Keratinocyte (primary cell): Measurements from ENCODE around the gene GAB2. TPM values are rescaled to one million over a fixed set of nuclear protein-coding genes. Genes with fewer than 3 reads are reported as not detected.

Experiments
- DNase-seq: peaks from one replicate; pipeline ENCODE4 v3.0.0-alpha.2; 2011; ENCODE audit warnings: low read depth, missing footprints, low spot score
- FAIRE-seq: peaks from 2 replicates; lab custom pipeline; 2011; peaks lifted over from hg19 to GRCh38; lab: Jason Lieb, UNC
- H2AFZ ChIP-seq: 2 replicates; pipeline ENCODE4 v1.6.0; 2012; ENCODE audit warnings: low read length, control low read depth, inconsistent platforms; ENCODE audit not compliant: control insufficient read depth
- H3K27ac ChIP-seq: 2 replicates; pipeline ENCODE4 v1.5.1; 2011; ENCODE audit warnings: low read length; ENCODE audit not compliant: control insufficient read depth, insufficient read depth
- H3K27me3 ChIP-seq: 3 replicates; pipeline ENCODE4 v1.6.0; 2011; ENCODE audit warnings: low read length; ENCODE audit not compliant: control insufficient read depth, insufficient read depth; ENCODE audit errors: extremely low read depth
- H3K36me3 ChIP-seq, 2 experiments: 2 replicates in 1 of 2; 3 replicates in 1 of 2; pipeline ENCODE4 v1.5.1; 2011; ENCODE audit warnings: low read length in 2 of 2, mild to moderate bottlenecking in 1 of 2; ENCODE audit not compliant: control insufficient read depth in 2 of 2, insufficient read depth in 2 of 2; ENCODE audit errors: extremely low read depth in 1 of 2
- H3K4me1 ChIP-seq: 3 replicates; pipeline ENCODE4 v1.5.1; 2011; ENCODE audit warnings: low read length; ENCODE audit not compliant: control insufficient read depth, insufficient read depth; ENCODE audit errors: extremely low read depth
- H3K4me2 ChIP-seq: 3 replicates; pipeline ENCODE4 v1.6.0; 2011; ENCODE audit warnings: low read depth, low read length; ENCODE audit not compliant: control insufficient read depth, insufficient read depth; ENCODE audit errors: extremely low read depth
- H3K4me3 ChIP-seq, 3 experiments: fragments of 200-600 bp in 1 of 3; sonication (generic) in 1 of 3; 2 replicates in 2 of 3; 3 replicates in 1 of 3; pipeline ENCODE4 v1.5.1; 2011 to 2016; ENCODE audit warnings: low read length in 3 of 3, mild to moderate bottlenecking in 3 of 3, control low read depth in 2 of 3, inconsistent platforms in 1 of 3, low read depth in 1 of 3, mixed read lengths in 1 of 3, mixed run types in 1 of 3, moderate library complexity in 1 of 3; ENCODE audit not compliant: control insufficient read depth in 2 of 3, insufficient read depth in 2 of 3; ENCODE audit errors: extremely low read depth in 1 of 3
- H3K79me2 ChIP-seq: 2 replicates; pipeline ENCODE4 v1.6.0; 2012; ENCODE audit warnings: low read length; ENCODE audit not compliant: control insufficient read depth, insufficient read depth
- H3K9ac ChIP-seq: 3 replicates; pipeline ENCODE4 v1.6.0; 2011; ENCODE audit warnings: low read length; ENCODE audit not compliant: control insufficient read depth, insufficient read depth; ENCODE audit errors: extremely low read depth
- H3K9me1 ChIP-seq: 3 replicates; pipeline ENCODE4 v1.6.0; 2011; ENCODE audit warnings: low read length; ENCODE audit not compliant: control insufficient read depth, insufficient read depth; ENCODE audit errors: extremely low read depth
- H3K9me3 ChIP-seq: 2 replicates; pipeline ENCODE4 v1.5.1; 2012; ENCODE audit warnings: low read depth, low read length; ENCODE audit not compliant: control insufficient read depth
- H4K20me1 ChIP-seq: 3 replicates; pipeline ENCODE4 v1.6.0; 2011; ENCODE audit warnings: low read length; ENCODE audit not compliant: control insufficient read depth, insufficient read depth; ENCODE audit errors: extremely low read depth
- EZH2 ChIP-seq: IDR thresholded peaks from one replicate; pipeline ENCODE4 v1.6.1; 2012; ENCODE audit warnings: inconsistent platforms, mild to moderate bottlenecking, low read length, moderate library complexity
- dilution Hi-C: fragments of 300-500 bp; cut with MboI; formaldehyde crosslinking; loops from one replicate; pipeline ENCODE4 v1.7.0; 2020; ENCODE audit warnings: low sequenced_read_pairs; ENCODE audit not compliant: extremely low pct_ligation_motif_present
- polyA plus RNA-seq, 5 experiments: library from polyadenylated mRNA; depleted of rRNA in 3 of 5; stranded (reverse) in 3 of 5; stranded (forward) in 1 of 5; unstranded in 1 of 5; fragments of >200 nt; gene quantifications; 1 replicate in 1 of 5; 2 replicates in 3 of 5; 3 replicates in 1 of 5; pipeline versions ENCODE4 v1.2.1 to v1.2.3, GENCODE V29; 2011 to 2012; ENCODE audit warnings: missing spikeins in 2 of 5, low read depth in 1 of 5, low replicate concordance in 1 of 5
- TF ChIP-seq, protein P1 (sequence below), 3 experiments: IDR thresholded peaks in 1 of 3; conservative IDR thresholded peaks in 1 of 3; optimal IDR thresholded peaks in 1 of 3; 2 replicates in 2 of 3; 3 replicates in 1 of 3; pipeline versions ENCODE3 to v1.5.1; 2011; ENCODE audit warnings: low read length in 3 of 3, mild to moderate bottlenecking in 3 of 3, moderate library complexity in 2 of 3, control low read depth in 1 of 3, inconsistent platforms in 1 of 3; ENCODE audit not compliant: insufficient read depth in 2 of 3; ENCODE audit errors: extremely low read depth in 1 of 3

Gene GAB2
- polyA plus RNA-seq, 1 donor (not counting 4 experiments of a cell fraction or from before 2014, with no cell fraction given): 0.68 TPM

DNA sequence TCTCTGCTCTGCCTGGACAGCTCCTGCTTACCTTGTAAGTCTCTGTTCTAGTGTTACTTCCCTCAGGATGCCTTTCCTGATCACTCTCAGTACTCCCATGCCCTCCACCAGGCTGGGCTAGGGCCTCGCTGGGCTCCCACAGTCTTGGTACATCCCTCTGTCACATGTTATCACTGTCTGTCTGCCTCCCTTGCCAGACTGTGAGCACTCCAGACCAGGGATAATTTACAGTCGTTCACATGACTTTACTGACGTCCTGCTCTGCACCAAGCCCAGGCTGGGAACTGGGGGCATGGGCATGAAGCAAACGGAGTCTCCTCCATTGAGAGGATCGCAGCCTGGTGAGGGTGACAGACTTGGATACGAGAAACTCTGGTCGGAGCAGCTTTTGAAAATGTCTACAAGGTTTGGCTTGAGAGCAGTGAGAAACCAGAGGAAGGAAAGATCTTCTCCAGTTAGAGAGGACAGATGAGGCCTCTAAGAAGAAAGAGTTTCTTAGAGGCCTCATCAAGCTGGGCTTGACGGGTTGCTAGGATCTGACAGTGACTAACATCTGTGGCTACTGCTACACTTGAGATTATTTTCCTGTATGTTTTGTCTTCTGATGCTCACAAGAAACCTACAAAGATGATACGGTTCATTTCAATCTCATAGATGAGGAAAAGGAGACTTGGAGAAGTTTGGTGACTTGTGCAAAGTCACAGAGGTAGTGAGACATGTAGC lies 216.4 kb downstream of the GAB2 start:
- no peaks in the 10 kb centered on the region for H3K4me1 ChIP-seq
- no peak overlapping the region for H3K9ac ChIP-seq
- no peak overlapping the region for H3K4me2 ChIP-seq
- H3K27me3 ChIP-seq: no peaks in the 10 kb centered on the region
- dilution Hi-C loops: no loop called here
- H3K79me2 ChIP-seq: peaks cover 2% of the 10 kb centered on the region
- FAIRE-seq (no peak), DNase-seq (no peak)
- peaks cover 0 to 31% of the 10 kb centered on the region in 2 experiments for H3K36me3 ChIP-seq
- TF ChIP-seq, protein P1, sequence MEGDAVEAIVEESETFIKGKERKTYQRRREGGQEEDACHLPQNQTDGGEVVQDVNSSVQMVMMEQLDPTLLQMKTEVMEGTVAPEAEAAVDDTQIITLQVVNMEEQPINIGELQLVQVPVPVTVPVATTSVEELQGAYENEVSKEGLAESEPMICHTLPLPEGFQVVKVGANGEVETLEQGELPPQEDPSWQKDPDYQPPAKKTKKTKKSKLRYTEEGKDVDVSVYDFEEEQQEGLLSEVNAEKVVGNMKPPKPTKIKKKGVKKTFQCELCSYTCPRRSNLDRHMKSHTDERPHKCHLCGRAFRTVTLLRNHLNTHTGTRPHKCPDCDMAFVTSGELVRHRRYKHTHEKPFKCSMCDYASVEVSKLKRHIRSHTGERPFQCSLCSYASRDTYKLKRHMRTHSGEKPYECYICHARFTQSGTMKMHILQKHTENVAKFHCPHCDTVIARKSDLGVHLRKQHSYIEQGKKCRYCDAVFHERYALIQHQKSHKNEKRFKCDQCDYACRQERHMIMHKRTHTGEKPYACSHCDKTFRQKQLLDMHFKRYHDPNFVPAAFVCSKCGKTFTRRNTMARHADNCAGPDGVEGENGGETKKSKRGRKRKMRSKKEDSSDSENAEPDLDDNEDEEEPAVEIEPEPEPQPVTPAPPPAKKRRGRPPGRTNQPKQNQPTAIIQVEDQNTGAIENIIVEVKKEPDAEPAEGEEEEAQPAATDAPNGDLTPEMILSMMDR (optimal IDR thresholded peaks at IDR 0.05 in 1 of 3, IDR thresholded peaks at IDR 0.05 in 1 of 3, conservative IDR thresholded peaks at IDR 0.05 in 1 of 3; ENCODE audit: extremely low read depth in 1 of 3, insufficient read depth in 2 of 3, low read length in 3 of 3): no peak
- TF ChIP-seq EZH2: no peak
- no peak overlapping the region for H2AFZ ChIP-seq
- no peak overlapping the region for H3K27ac ChIP-seq
- H4K20me1 ChIP-seq: peaks cover 3% of the 10 kb centered on the region
- H3K9me3 ChIP-seq: no peaks in the 10 kb centered on the region
- no peak overlapping the region for H3K4me3 ChIP-seq
- no peaks in the 10 kb centered on the region for H3K9me1 ChIP-seq

DNA sequence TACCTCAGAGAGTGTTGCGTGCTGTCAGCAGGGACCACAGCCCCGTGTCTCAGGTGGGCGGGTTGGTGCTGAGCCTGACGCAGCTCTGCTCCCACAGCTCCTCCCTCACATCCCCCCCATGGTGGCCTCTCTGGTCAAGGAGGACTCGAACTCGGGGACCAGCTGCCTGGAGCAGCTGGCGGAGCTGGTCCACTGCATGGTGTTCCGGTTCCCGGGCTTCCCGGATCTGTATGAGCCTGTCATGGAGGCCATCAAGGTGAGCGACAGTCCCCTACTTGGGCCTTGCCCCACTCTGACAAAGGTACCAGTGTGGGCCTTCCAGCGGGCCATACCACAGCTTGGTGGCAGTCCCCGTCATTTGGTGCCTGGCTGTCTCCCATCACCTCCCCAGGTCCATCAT lies 217.1 kb downstream of the GAB2 start:
- no peaks in the 10 kb centered on the region for H3K9me1 ChIP-seq
- H3K9ac ChIP-seq: no peak overlapping the region
- no peak overlapping the region for H3K27ac ChIP-seq
- H2AFZ ChIP-seq: no peak overlapping the region
- peaks cover 0 to 31% of the 10 kb centered on the region in 2 experiments for H3K36me3 ChIP-seq
- no peaks in the 10 kb centered on the region for H3K27me3 ChIP-seq
- peaks cover 3% of the 10 kb centered on the region for H4K20me1 ChIP-seq
- FAIRE-seq (no peak), DNase-seq (no peak)
- H3K4me3 ChIP-seq: no peak overlapping the region
- no peak overlapping the region for H3K4me2 ChIP-seq
- no peaks in the 10 kb centered on the region for H3K9me3 ChIP-seq
- TF ChIP-seq, protein P1 (optimal IDR thresholded peaks at IDR 0.05 in 1 of 3, IDR thresholded peaks at IDR 0.05 in 1 of 3, conservative IDR thresholded peaks at IDR 0.05 in 1 of 3; ENCODE audit: extremely low read depth in 1 of 3, insufficient read depth in 2 of 3, low read length in 3 of 3): no peak
- TF ChIP-seq EZH2: no peak
- dilution Hi-C loops: no loop called here
- no peaks in the 10 kb centered on the region for H3K4me1 ChIP-seq
- H3K79me2 ChIP-seq: peaks cover 2% of the 10 kb centered on the region
